Thoracic aorta (tissue), 2 donors: ENCODE data around the gene KRT86. TPM values are rescaled to one million over a fixed set of nuclear protein-coding genes. Genes with fewer than 3 reads are reported as not detected.

Source experiments
- ATAC-seq: fragments of 150-250 bp; one replicate; pipeline ENCODE4 v1.8.0; 2017; ENCODE audit warnings: low read depth; ENCODE audit not compliant: insufficient number of reproducible peaks, low FRiP score
- DNase-seq: peaks from one replicate; pipeline ENCODE4 v3.0.0-alpha.2; 2020; ENCODE audit warnings: low spot score
- H3K27ac ChIP-seq, 2 donors: fragments of 200-600 bp; sonication (generic); 1 replicate in 1 of 2; 2 replicates in 1 of 2; pipeline ENCODE4 v1.5.1; 2016; ENCODE audit warnings: mild to moderate bottlenecking in 2 of 2, moderate library complexity in 2 of 2
- H3K27me3 ChIP-seq: fragments of 200-600 bp; sonication (generic); replicated peaks from 2 replicates; pipeline ENCODE4 v1.6.0; 2016; ENCODE audit warnings: mild to moderate bottlenecking; ENCODE audit not compliant: insufficient read depth
- H3K36me3 ChIP-seq: fragments of 200-600 bp; sonication (generic); one replicate; pipeline ENCODE4 v1.5.1; 2016
- H3K4me1 ChIP-seq, 2 donors: fragments of 200-600 bp; sonication (generic); 1 replicate in 1 of 2; 2 replicates in 1 of 2; pipeline versions ENCODE4 v1.5.1 to v1.6.0; 2016; ENCODE audit warnings: low read depth in 2 of 2, mild to moderate bottlenecking in 1 of 2; ENCODE audit not compliant: control insufficient read depth in 1 of 2
- H3K4me3 ChIP-seq: fragments of 200-600 bp; sonication (generic); 2 replicates; pipeline ENCODE4 v1.5.1; 2016; ENCODE audit warnings: mild to moderate bottlenecking
- H3K9me3 ChIP-seq: fragments of 200-600 bp; sonication (generic); 2 replicates; pipeline ENCODE4 v1.5.1; 2016
- total RNA-seq, 2 donors: library from RNA; depleted of rRNA; stranded (reverse); fragments of >200 nt; gene quantifications; one replicate each; pipeline versions ENCODE4 v1.1.0 to v1.2.3, GENCODE V29; 2016
- TF ChIP-seq, protein P1 (sequence below): fragments of 200-600 bp; sonication (generic); IDR thresholded peaks from one replicate; pipeline ENCODE4 v1.5.1; 2019; ENCODE audit warnings: antibody characterized with exemption

KRT86 gene
- total RNA-seq, 2 donors from 2014 or later = 9.3 TPM; not detected in 1

DNA sequence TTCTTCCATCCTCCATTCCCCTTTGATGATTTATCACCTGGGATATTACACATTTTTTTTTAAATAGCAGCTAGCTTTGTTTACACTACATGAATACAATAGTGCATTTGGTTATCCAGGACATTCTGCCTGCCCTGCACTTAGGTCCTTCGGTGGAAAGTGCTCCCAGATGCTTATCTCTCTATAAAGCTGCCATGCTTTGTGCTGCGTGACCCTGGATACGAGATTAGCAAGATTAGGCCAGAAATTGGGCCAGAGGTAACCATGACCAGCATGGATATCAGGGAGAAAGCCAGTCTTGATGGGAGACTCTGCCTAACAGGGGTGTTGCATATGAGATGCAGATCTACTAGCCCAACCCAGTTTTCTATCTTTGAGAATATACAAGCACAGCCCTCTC is 58.9 kb downstream of the KRT86 start:
- DNase-seq (no peak), ATAC-seq (no peak)
- Histone ChIP-seq H3K9me3 (peaks cover 16% of the 10 kb centered on the region), H3K27me3 (no peaks in the 10 kb centered on the region), H3K36me3 (no peaks in the 10 kb centered on the region), H3K4me1 (no peaks in the 10 kb centered on the region), H3K4me3 (no peak overlapping the region), H3K27ac (no peak overlapping the region)
- TF ChIP-seq, protein P1, sequence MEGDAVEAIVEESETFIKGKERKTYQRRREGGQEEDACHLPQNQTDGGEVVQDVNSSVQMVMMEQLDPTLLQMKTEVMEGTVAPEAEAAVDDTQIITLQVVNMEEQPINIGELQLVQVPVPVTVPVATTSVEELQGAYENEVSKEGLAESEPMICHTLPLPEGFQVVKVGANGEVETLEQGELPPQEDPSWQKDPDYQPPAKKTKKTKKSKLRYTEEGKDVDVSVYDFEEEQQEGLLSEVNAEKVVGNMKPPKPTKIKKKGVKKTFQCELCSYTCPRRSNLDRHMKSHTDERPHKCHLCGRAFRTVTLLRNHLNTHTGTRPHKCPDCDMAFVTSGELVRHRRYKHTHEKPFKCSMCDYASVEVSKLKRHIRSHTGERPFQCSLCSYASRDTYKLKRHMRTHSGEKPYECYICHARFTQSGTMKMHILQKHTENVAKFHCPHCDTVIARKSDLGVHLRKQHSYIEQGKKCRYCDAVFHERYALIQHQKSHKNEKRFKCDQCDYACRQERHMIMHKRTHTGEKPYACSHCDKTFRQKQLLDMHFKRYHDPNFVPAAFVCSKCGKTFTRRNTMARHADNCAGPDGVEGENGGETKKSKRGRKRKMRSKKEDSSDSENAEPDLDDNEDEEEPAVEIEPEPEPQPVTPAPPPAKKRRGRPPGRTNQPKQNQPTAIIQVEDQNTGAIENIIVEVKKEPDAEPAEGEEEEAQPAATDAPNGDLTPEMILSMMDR = no peak

DNA sequence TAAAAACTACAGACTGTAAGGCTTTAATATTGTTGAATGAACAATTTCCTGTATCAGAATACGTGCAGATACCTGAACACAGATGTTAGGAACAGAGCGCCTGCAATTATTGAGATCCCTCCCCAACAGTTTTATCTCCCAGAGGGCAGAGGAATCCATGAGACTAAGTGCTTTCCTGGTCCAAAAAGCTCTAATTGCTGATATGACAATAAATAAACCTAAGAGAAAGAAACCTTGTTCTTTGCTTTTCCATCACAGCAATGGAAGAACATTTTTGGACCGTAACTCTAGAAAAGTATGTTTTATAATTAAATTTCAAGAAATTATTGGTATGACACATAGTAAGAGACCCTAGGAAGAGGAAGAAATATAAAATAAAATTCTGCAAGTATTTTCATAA is 59.7 kb downstream of the KRT86 start:
- H3K27me3 ChIP-seq = no peaks in the 10 kb centered on the region
- H3K36me3 ChIP-seq = no peaks in the 10 kb centered on the region
- H3K4me3 ChIP-seq = no peak overlapping the region
- no peaks in the 10 kb centered on the region for H3K4me1 ChIP-seq
- TF ChIP-seq, protein P1 = no peak
- peaks cover 16% of the 10 kb centered on the region for H3K9me3 ChIP-seq
- DNase-seq (no peak), ATAC-seq (no peak)
- no peak overlapping the region for H3K27ac ChIP-seq

DNA sequence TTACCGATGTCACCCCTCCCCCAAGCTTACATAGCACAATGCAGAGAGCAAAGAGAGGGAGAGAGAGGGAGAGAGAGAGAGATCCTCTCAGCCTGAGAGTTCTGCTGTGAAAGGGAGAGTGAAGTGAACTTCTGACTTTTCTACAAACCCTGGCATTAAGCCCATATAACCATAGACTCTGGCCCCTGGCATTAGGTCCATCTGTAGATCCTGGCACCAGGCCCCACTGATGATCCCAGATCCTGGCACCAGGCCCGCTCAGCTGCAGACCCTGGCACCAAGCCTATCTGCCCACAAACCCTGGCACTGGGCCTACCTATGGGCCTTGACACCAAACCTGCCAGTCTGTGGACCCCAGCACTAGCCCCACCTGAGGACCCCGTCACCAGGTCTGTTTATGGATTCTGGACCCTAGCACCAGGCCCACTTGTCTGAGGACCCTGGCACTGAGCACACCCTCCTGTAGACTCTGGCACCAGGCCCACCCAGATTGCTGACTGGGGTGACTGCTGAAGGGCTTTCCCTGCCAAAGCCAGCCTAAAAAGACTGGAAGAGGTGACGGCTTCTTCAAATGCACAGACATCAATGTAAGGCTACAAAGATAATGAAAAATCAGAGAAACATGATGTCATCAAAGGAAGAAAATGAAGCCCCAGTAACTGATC is 61.3 kb downstream of the KRT86 start:
- H3K27ac ChIP-seq = no peak overlapping the region
- no peaks in the 10 kb centered on the region for H3K4me1 ChIP-seq
- DNase-seq (no peak), ATAC-seq (no peak)
- peaks cover 16% of the 10 kb centered on the region for H3K9me3 ChIP-seq
- H3K36me3 ChIP-seq = no peaks in the 10 kb centered on the region
- H3K27me3 ChIP-seq = no peaks in the 10 kb centered on the region
- no peak overlapping the region for H3K4me3 ChIP-seq
- TF ChIP-seq, protein P1 = no peak

DNA sequence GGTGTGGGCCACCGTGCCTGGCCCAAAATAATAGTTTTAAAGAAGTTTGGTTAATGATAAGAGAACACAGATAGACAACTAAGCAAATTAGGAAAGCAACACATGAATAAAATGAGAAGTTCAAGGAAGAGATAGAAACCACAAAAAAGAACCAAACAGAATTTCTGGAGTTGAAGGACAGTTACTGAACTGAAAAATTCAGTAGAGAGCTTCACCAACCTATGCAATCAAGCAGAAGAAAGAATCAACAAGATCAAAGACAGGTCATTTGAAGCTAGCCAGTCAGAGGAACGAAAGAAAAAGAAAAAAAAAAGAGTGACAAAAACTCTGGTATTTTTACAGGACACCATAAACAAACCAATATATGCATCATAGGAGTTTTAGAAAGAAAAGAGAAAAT is 62.2 kb downstream of the KRT86 start:
- no peaks in the 10 kb centered on the region for H3K27me3 ChIP-seq
- H3K4me3 ChIP-seq = no peak overlapping the region
- H3K9me3 ChIP-seq = peaks cover 16% of the 10 kb centered on the region
- no peaks in the 10 kb centered on the region for H3K36me3 ChIP-seq
- DNase-seq (no peak), ATAC-seq (no peak)
- TF ChIP-seq, protein P1 = no peak
- no peaks in the 10 kb centered on the region for H3K4me1 ChIP-seq
- no peak overlapping the region for H3K27ac ChIP-seq

DNA sequence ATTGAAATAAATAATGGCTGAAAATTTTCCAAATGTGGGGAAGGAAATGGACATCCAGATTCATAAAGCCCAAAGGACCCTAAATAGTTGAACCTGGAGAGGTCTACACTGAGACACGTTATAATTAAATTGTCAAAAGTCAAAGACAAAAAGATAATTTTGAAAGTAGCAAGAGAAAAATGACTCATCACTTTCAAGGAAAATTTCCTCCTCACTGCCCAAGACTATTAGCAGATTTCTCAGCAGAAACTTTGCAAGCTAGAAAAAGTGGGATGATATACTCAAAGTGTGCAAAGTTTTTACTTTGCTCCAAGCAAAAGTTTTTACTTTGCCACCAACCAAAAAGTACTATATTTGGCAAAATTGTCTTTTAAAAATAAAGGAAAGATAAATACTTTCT is 62.6 kb downstream of the KRT86 start:
- no peak for DNase-seq
- H3K27ac ChIP-seq = no peak overlapping the region
- no peak overlapping the region for H3K4me3 ChIP-seq
- no peaks in the 10 kb centered on the region for H3K4me1 ChIP-seq
- H3K36me3 ChIP-seq = no peaks in the 10 kb centered on the region
- TF ChIP-seq, protein P1 = no peak
- no peaks in the 10 kb centered on the region for H3K27me3 ChIP-seq
- H3K9me3 ChIP-seq = peaks cover 16% of the 10 kb centered on the region
- ATAC-seq = no peak
